Spleen (tissue), 7 donors: ENCODE results near the gene LAMC2.

Experiments
- POLR2A ChIP-seq, 3 donors: fragments of 450-650 bp; IDR thresholded peaks; one replicate each; pipeline ENCODE4 v1.5.1; 2017; ENCODE audit warnings: antibody characterized with exemption in 3 of 3, mild to moderate bottlenecking in 1 of 3
- POLR2AphosphoS5 ChIP-seq, 3 donors: sonication (generic); formaldehyde crosslinking; IDR thresholded peaks; one replicate each; pipeline ENCODE4 v1.5.1; 2017; ENCODE audit warnings: antibody characterized with exemption in 3 of 3
- TF ChIP-seq, protein P1 (sequence below), 11 experiments: fragments of 200-600 bp in 7 of 11; fragments of 450-650 bp in 4 of 11; sonication (generic) in 4 of 11; IDR thresholded peaks in 8 of 11; conservative IDR thresholded peaks in 3 of 11; 1 replicate in 7 of 11; 2 replicates in 4 of 11; pipeline versions ENCODE4 v1.4.0 to v1.8.0; 2016 to 2021; ENCODE audit warnings: antibody characterized with exemption in 11 of 11, inconsistent platforms in 4 of 11, mild to moderate bottlenecking in 1 of 11
- donor health status: DM: no; HTN: no; CAD: no; lungs with moderate emphysema.
- donor health status: DM: no; HTN: no; CAD: no.
- donor health status: DM: no; HTN: no; CAD: no.

DNA sequence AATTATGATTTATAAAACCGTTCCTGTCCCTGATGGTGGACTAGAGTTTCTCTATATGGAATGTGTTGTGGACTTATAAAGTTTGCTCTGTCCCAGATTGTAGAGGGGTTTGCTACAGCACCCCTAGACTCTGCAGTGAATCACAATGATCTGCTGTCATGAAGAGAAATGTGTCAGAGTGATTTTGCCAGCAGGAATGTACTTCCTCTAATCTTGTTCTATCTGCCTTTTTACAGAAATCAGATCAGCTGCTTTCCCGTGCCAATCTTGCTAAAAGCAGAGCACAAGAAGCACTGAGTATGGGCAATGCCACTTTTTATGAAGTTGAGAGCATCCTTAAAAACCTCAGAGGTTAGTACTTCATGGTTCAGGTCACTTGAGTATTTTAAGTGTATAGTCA is 52.0 kb downstream of the LAMC2 start:
- TF ChIP-seq POLR2A (IDR thresholded peaks at IDR 0.05) (no peak), POLR2AphosphoS5 (IDR thresholded peaks at IDR 0.05) (no peak)
- TF ChIP-seq, protein P1, sequence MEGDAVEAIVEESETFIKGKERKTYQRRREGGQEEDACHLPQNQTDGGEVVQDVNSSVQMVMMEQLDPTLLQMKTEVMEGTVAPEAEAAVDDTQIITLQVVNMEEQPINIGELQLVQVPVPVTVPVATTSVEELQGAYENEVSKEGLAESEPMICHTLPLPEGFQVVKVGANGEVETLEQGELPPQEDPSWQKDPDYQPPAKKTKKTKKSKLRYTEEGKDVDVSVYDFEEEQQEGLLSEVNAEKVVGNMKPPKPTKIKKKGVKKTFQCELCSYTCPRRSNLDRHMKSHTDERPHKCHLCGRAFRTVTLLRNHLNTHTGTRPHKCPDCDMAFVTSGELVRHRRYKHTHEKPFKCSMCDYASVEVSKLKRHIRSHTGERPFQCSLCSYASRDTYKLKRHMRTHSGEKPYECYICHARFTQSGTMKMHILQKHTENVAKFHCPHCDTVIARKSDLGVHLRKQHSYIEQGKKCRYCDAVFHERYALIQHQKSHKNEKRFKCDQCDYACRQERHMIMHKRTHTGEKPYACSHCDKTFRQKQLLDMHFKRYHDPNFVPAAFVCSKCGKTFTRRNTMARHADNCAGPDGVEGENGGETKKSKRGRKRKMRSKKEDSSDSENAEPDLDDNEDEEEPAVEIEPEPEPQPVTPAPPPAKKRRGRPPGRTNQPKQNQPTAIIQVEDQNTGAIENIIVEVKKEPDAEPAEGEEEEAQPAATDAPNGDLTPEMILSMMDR (IDR thresholded peaks at IDR 0.05 in 8 of 11, conservative IDR thresholded peaks at IDR 0.05 in 3 of 11): no peak
